HG03097 (cell line): Measurements from ENCODE around the gene SLC35F6.
"Not testable (repeated sequence)": the region's sequence is repeated elsewhere in the genome, so short reads cannot be mapped to it uniquely, and the experiment has no call there.

Experiments used
- ATAC-seq: cut with Tn5 transposase; IDR thresholded peaks from one replicate; pipeline ENCODE4 v1.9.1; 2021; ENCODE audit not compliant: unreplicated experiment, low FRiP score

Gene SLC35F6

DNA sequence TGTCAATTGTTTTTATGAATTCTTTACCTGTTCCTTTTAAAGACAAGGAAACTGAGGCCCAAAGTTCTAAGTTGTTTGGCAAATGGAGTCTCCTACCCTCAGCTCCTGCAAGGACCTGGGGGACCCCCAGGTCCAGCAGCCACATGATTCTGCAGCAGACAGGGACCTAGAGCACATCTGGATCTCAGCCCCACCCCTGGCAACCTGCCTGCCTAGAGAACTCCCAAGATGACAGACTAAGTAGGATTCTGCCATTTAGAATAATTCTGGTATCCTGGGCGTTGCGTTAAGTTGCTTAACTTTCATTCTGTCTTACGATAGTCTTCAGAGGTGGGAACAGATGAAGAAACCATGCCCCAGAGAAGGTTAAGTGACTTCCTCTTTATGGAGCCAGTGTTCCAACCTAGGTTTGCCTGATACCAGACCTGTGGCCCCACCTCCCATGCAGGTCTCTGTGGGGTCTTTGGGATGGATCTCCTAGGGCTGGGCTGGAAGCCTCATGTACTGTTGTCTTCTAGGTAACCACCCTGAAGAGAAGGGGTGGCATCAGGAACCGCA is 16.2 kb downstream of the SLC35F6 start:
- ATAC-seq: no peak

DNA sequence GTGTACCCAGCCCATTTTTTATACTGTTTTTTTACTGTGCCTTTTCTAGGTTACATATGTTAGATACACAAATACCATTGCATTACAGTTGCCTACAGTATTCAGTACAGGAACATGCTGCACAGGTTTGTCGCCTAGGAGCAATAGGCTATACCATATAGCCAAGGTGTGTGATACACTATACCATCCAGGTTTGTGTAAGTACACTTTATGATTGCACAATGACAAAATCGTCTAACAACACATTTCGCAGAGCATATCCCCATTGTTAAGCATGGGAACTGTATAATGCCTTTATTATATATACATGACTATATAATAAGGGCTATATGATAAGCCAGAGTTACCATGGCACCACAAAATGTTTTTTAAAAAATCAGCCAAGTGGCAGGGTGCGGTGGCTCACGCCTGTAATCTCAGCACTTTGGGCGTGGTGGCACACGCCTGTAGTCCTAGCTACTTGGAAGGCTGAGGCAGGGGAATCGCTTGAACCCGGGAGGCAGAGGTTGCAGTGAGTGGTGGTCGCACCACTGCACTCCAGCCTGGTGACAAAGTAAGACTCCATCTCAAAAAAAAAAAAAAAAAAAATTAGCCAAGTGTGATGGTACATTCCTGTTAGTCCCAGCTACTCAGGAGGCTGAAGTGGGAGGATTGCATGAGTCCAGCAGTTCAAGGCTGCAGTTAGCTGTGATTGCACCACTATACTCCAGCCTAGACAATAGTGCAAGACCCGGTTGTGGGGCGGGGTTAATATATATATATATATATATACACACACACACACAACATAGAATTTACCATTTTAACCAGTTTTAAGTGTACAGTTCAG is 19.0 kb downstream of the SLC35F6 start:
- no peak for ATAC-seq

DNA sequence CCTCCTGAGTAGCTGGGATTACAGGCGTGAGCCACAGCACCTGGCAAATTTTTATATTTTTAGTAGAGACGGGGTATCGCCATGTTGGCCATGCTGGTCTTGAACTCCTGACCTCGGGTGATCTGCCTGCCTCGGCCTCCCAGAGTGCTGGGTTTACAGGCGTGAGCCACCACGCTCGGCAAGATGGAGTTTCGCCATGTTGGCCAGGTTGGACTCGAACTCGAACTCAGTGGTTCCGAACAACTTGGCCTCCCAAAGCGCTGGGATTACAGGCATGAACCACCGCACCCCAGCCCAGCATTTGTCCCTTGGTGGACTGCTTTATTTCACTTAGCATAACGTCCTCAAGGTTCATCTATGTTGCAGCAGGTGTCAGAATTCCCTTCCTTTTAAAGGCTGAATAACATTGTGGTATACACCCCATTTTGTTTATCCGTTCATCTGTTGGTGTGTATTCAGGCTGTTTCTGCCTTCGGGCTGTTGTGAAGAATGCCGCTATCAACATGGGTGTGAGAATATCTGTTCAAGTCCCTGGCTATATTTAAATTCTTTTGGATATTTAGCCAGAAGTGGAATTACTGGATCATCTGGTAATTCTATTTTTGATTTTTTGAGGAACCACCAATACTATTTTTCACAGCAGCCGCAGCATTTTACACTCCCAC is 20.6 kb downstream of the SLC35F6 start:
- no peak for ATAC-seq

DNA sequence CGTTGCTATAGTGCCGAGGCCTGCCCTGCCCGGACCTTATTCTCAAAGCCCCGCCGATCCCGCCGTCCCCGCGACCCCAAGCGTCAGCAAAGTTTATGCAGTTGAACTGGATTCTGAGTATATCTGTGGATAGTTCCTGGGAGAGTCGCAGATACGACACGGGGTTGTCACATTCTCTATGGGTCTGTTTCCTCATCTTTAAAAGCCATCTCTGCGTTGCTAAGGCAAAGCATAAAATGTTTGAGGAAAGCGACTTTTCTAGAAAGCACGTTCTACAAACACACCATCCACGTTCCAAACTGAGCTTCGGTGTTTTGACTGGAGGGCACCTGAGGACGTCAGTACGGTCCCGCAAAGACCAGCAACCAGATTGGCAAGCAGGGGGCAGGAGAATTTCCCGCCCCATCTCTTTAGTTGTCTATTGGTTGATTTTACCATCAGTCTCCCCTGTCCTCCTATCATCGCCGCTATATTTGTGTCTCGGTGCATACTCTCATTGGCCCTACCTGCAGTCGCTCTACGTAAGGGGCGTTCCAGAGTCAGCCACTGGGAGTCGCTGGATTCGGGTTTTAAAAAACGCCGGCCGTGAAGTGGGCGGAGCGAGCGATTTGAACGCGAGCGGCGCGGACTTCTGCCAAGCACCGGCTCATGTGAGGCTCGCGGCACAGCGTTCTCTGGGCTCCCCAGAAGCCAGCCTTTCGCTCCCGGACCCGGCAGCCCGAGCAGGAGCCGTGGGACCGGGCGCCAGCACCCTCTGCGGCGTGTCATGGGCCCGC is 21.5 kb downstream of the SLC35F6 start, which contains the start of gene CENPA:
CENPA (plus strand) TSS at position 626 of the 776 bp plus-strand sequence; CDS start at position 767, 141 bp downstream.
- peak; percentile 92 for ATAC-seq

DNA sequence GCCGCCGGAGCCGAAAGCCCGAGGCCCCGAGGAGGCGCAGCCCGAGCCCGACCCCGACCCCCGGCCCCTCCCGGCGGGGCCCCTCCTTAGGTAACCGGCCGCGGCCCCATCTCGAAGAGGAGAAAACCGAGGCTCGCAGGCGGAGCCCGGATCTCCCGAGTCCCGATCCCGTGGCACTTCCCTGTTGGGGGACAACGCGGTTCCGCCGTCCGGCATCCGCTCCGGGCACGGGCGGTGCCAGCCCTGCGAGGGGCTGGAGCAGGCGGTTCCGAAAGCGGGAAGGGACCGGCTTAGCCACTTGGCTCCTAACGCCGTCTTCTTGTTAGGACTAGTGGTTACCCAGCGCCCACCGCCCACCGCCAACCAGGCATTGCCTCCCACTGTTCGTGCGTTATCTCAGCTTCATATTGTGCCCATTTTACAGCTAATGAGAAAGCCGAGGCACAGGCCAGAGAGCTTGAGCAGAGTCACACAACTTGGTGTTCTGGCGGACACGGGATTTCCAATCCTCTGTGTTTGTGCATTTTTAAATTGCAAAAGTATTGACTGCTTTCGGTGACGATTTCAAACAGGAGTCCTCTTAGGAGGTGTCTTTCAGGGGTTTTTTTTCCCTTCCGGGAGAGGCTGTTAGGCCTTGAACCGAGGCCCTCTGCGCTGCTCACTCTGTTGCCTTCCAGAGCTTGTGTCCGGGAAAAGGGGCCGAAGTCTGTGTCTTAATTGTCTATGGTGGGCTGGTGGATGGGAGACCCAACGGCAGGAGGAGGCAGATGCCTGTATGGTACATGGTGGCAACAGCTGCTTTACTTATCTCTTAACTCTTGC is 22.3 kb downstream of the SLC35F6 start:
- peak; percentile 27 for ATAC-seq

DNA sequence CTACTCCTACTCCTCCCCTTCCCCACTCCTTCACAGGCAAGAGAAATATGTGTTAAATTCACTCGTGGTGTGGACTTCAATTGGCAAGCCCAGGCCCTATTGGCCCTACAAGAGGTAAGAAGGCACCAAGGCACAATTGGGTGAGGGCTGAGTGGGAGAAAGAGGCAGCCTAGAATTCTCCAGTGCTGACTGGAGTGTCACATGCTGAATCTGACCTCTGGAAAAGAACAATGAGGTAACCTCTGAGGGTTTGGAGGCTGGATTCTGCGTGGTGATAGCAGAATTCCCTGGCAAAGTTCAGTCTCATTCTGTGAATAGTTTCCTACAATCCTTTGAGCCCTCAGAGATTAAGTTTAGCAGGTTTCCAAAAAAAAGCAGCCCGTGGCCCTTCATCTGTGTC is 28.6 kb downstream of the SLC35F6 start:
- ATAC-seq: no peak

DNA sequence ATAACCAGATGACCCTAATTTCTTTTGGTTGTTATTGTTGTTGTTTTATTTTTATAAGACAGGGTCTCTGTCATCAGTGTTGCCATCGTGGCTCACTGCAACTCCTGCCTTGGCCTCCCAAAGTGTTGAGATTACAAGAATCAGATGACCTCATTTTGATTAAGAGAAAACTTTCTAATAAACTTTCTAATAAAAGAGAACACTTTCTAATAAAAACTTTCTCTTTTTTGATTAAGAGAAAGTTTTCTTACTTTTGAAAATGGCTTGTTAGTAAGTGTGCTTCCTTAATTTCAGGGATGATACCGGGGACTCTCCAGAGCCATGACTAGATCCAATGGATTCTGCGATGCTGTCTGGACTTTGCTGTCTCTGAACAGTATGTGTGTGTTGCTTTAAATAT is 29.4 kb downstream of the SLC35F6 start:
- no peak for ATAC-seq

DNA sequence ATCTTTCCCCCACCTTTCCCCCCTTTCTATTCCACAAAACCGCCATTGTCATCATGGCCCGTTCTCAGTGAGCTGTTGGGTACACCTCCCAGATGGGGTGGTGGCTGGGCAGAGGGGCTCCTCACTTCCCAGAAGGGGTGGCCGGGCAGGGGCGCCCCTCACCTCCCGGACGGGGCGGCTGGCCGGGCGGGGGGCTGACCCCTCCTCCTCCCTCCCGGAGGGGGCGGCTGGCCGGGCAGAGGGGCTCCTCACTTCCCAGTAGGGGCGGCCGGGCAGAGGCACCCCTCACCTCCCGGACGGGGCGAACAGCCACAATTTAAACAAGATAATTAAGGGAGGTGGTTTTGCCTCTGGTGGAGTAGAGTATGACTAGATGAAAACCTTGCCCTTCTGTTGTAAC is 31.1 kb downstream of the SLC35F6 start:
- ATAC-seq: not testable (repeated sequence)

DNA sequence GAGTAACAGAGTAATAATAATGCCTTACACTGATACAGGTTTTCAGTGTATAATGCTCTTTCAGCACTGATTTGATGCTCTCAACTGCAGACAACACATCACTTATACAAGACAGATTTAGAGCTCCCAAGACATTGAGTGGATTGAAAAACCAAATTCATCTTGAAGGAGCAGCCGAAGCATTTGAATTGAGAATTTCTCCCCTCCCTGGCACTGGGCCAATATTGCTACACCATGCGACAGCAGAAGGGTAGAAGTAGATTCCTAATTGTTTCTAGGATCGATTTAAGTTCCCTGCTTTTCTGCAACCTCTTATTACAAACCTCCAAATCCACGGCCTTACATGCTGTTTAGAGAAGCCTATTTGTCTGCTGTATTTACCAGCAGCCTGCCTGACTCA is 37.2 kb downstream of the SLC35F6 start:
- no peak for ATAC-seq

DNA sequence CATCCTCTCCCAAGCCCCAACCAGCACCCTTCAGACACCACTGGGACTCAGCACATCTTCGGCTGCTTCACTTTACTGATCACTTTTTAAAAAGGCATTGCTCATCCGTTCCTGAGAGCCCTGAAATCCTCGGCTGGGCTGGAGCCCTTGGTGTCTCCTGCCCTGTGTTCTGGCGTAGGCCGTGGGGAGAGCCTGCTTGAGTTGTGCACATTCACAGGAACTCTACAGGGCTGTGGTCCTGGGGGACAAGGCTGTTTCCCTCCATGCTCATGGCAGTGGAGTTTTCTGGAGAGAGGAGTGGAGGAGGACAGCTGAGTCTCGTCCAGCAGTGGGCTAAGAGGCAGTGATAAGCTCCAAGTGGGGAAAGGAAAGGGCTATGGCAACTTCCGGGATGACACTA is 37.7 kb downstream of the SLC35F6 start:
- ATAC-seq: no peak

DNA sequence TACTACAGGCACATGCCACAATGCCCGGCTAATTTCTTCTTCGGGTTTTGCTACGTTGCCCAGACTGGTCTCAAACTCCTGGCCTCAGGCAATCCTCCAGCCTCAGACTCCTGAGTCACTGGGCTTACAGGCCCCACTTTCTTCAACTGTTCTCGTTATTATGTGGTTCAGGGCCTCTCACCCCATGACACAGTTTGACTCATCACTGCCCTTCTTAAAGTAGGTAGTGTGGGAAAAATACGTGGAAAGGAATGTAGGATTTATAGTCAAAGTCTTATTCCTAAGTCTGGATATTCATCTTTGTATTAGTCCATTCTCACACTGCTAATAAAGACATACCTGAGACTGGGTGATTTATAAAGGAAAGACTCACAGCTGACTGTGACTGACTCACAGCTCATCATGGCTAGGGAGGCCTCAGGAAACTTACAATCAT is 41.2 kb downstream of the SLC35F6 start:
- no peak for ATAC-seq

DNA sequence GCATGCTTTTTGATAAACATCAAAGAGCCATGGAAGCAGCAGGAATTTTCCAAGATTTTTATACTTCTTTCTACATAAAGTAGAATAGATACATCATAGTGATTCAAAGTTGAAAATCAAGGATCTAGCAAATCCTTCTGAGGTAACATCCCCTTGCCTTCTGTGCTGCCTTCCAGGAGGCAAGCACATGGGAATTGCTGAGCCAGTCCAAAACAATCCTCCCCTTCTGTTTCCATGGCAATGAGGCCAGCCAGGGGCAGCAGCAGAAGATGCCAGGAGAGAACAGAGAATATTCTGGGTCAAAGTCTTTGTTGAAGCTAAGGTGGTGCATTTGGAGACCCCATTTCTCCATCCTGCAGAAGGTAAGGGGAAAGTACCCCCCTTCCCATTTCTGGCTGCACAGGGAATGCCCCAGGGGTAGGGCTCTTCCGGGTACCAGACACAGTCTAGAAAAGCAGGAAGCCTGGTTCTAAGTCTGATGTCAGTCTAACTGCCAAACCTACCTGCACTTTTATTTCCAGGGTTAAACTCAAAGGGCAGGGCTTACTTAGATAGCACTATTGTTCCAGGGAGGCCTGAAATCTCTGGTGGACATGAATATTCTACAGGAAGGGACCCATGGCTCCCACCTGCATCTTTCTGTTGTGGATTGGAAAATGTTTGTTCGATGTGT is 43.8 kb downstream of the SLC35F6 start:
- no peak for ATAC-seq

DNA sequence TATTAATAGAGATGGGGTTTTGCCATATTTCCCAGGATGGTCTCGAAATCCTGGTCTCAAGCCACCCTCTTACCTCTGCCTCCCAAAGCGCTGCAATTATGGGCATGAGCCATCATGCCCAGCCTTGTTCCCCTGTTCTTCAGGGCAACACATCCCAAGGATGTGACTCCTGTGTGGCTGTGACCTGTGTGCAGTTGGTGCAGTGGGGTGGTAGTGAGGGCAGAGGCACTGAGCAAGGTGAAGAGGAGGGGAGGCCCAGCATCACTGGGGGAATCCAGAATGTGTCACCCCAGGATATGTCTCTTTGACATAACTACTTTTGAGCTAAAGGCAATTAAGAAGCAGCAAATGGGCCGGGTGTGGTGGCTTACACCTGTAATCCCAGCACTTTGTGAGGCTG is 45.1 kb downstream of the SLC35F6 start:
- ATAC-seq: no peak

DNA sequence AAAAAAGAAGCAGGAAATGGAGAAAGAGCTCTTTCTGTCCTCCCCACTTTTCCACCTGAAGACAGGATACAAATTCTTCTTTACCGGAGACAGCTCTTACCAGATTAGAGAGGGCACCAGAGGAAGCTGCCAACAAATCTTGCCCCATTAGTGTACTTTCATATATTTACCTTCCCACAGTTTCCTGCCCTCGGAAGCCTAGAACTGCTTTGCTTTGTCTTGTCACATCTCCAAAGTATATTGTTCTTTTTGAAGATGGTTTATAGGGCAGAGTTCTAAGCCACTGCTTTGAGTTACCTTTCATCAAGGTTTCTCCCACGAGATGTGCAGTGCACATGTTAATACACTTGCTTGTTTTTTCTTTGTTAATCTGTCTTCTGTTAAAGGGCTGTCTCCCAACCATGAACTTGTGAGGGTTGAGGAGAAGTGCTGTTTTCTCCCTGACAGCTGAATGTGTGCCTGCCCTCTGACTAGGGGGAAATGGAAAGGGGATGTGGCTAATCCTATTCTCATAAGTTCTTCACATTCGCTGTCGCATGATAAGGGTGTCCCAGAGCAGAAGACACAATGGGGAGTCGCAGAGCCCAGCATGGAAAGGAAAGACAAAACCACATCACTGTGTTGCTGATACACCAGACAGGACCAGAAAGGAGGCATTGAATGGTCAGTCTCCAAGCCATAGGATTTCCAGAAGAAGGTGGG is 45.9 kb downstream of the SLC35F6 start:
- ATAC-seq: no peak

DNA sequence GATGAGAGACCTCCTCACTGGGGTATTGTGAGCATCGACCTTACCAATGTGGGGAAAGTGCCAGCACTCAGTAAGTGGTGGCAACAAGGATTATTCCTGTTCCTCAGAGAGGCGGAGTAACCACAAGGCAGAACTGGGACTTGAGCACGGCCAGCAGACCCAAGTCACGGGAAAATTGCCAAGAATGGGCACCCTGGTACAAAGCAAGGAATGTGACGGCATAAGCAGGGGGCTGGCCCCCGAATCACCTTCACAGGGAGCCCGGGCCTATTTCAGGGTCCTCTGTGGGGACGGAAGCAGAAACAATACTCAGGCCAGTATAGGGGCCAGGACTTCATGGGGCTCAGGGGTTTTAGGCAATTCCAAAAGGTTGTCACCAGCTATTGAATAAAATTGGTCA is 47.2 kb downstream of the SLC35F6 start:
- no peak for ATAC-seq

DNA sequence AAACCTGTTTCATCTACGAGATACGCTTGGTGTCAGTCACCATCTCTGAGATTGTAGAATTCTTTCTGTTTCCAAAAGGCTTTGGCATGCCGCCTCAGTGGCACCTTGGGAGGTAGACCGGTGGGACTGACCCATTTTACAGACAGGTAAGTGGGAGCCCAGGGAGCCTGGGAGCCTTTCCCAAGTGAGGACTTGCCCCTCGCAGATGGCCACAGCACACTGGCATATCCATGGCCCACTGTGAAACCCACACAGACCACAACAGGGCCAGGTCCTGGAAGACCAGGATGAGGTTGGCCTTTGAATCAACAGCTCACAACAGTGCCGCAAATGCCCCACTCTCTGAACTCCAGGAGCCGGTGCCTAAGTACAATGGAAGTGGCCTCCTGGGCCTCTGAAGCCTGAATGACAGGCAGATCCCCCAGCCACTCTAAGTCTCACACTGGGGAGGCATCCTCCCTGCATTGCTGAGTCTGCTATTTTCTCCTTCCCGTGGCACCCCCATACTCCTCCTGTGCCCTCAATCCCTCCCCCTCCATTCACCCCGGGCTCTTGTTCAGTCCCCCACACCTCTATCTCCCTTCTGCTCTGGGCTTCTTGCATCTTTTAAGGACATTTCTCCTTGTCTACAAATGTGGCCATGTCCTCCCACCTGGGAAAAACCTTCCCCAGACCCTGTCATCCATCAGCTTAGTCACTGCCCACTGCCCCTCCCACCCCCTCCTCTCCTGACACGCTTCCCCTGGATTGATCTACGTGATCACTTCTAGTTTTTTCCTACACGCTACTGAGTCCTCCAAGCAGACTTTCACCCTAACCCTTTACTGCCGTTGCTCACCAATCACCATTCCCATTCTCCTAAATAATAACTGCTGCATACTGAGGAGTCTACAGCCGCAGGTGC is 48.0 kb downstream of the SLC35F6 start:
- no peak for ATAC-seq

DNA sequence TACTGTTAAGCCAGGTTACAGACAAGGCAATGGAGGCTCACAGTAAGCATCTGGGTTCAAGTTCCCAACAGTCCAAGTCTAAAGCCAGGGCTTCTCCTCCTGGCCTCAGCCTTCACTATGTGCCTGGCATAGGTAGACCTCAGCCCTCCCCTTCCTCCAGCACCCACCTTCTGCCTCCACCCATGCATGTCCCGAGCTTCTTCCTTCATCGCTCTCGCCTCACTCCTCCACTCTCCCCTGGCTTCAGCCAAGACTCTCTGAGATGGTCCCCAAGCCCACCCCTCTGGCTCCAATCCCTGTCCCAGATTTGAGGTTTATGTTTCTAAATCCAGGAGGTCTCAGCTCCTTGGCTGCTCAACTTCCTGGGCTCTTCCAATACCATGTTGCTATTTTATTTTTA is 48.6 kb downstream of the SLC35F6 start:
- ATAC-seq: no peak
